ENCODE results near the gene TMEM114.

TMEM114 gene

GRCh38 chr16:8547762-8548161 lies 42.5 kb downstream of the TMEM114 start:
- no peak for DNase-seq

GRCh38 chr16:8544406-8544805 lies 45.9 kb downstream of the TMEM114 start:
- no peak for DNase-seq

GRCh38 chr16:8543258-8543657 lies 47.1 kb downstream of the TMEM114 start:
- DNase-seq = no peak

GRCh38 chr16:8542393-8542792 lies 47.9 kb downstream of the TMEM114 start:
- no peak for DNase-seq

- DNase-seq = no peak
Measured at GRCh38 chr16:8541868-8542267, 48.4 kb downstream of the TMEM114 start.

- no peak for DNase-seq
Measured at GRCh38 chr16:8537691-8538342, 52.5 kb downstream of the TMEM114 start.

DNA sequence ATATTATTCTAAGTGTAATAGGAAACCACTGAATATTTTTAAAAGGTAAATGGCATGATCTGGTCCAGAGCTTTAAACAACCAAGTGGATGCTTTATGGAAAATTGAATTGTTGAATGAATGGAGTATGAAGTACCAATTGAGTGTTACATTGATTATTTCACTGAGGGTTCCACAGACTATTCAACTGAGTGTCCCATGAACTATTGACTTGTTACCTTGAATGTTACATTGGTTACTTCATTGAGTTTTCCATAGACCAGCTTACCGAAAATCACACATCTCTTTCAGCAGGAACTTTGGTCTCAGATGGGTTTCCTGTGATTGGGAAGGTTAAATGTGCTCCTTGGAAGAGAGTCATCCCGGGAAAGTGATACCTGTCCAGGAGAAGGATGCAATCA lies 56.8 kb downstream of the TMEM114 start:
- no peak for DNase-seq

DNA sequence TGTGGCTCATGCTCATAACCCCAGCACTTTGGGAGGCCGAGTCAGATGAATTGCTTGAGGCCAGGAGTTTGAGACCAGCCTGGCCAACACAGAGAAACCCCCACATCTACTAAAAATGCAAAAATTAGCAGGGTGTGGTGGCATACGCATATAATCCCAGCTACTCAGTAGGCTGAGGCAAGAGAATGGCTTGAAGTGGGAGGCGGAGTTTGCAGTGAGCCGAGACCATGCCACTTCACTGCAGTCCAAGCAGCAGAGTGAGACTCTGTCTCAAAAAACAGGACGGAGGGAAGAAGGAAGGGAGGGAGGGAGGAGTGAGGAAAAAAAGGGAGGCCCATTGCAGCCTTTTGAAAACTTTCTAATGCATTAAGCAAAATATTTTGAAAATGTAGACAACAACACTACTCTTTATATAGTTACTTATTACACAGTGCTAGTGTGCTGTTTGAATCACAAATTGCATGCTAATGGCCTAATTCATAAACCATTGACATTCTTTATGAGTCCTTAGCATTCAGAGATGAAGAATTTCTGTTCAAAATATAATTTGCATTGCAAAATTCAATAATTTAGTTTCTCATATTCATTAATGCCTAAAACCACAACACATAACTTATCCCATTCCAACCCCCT lies 59.4 kb downstream of the TMEM114 start:
- no peak for DNase-seq

- no peak for DNase-seq
Measured at GRCh38 chr16:8528471-8528870, 61.8 kb downstream of the TMEM114 start.

GRCh38 chr16:8523932-8524331 lies 66.4 kb downstream of the TMEM114 start:
- DNase-seq = no peak

- no peak for DNase-seq
Measured at GRCh38 chr16:8522757-8523156, 67.6 kb downstream of the TMEM114 start.

DNA sequence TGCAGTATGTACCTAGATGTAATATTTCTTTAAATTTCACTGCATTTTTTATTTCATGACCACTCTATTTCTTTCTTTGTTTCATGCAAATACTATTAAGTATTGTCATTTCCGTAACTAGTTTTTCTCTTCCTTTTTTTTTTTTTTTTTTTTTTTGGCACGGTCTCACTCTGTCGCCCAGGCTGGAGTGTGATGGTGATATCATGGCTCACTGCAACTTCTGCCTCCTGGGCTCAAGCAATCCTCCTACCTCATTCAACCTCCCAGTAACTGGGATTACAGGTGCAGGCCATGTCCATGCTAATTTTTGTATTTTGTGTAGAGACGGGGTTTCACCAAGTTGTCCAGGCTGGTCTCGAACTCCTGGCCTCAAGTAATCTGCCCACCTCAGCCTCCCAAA lies 70.7 kb downstream of the TMEM114 start:
- no peak for DNase-seq
